H7 (cell line): ENCODE results near the gene RGS2. TPM values are rescaled to one million over a fixed set of nuclear protein-coding genes. Genes with fewer than 3 reads are reported as not detected.
A peak's percentile ranks its signal among the peaks of the same experiment; 100 is the strongest.

ENCODE experiments used
- DNase-seq: peaks from one replicate; pipeline ENCODE4 v3.0.0; 2012
- H3K27me3 ChIP-seq: 2 replicates; pipeline ENCODE4 v1.6.0; 2011; ENCODE audit warnings: mild to moderate bottlenecking, low read length; ENCODE audit not compliant: control insufficient read depth, insufficient read depth
- H3K36me3 ChIP-seq: replicated peaks from 2 replicates; pipeline ENCODE4 v1.5.1; 2011; ENCODE audit warnings: low read length; ENCODE audit not compliant: control insufficient read depth, insufficient read depth
- H3K4me3 ChIP-seq: 2 replicates; pipeline ENCODE4 v1.5.1; 2011; ENCODE audit warnings: low read depth, mild to moderate bottlenecking, control low read depth, low read length, moderate library complexity; ENCODE audit not compliant: insufficient read depth
- total RNA-seq: library from RNA; depleted of rRNA; stranded (reverse); fragments of >200 nt; shearing (Covaris generic); gene quantifications from 2 replicates; pipeline ENCODE4 v1.2.3, GENCODE V29; 2014

Gene RGS2
- total RNA-seq, 1 experiment from 2014 or later: 23.3 TPM

DNA sequence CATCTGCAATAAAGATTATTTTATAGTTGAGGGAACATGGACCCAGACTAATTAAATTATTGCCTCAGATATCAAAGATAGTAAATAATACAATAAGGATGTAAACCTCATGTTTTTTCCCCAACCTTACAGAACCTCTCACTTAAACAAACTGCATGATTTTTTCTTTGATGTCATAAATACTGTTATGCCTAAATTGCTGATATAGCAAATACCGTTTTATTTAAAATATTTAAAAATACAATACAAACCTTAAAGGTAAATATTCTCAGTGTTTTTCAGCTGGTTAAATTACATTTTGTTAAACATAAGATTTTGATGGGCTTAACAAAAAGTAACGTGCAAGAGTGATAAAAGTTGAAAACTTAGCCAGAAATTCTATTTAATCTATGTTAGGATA, 24.4 kb upstream of the RGS2 start:
- H3K36me3 ChIP-seq: no peaks in the 10 kb centered on the region
- no peak for DNase-seq
- H3K27me3 ChIP-seq: no peaks in the 10 kb centered on the region
- H3K4me3 ChIP-seq: no peak overlapping the region

DNA sequence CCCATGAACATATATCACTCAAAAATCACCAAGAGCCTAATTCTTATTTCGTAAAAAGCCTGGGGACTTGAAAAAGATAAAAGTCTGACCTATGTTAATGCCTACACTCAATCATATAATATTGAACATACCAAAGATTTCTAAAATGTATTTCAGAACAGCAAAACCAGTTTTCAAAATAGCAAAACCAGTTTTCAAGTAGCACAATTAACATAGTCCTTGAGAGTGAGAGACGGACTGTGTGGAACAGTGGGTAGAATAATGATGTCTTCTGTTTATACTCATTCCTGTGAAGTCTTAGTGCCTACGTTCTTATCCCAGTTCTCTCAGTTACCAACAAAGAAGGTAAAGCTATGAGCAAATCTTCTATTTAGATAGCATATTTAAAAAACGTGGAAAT, 22.3 kb upstream of the RGS2 start:
- H3K4me3 ChIP-seq: no peak overlapping the region
- no peaks in the 10 kb centered on the region for H3K27me3 ChIP-seq
- no peak for DNase-seq
- H3K36me3 ChIP-seq: no peaks in the 10 kb centered on the region

DNA sequence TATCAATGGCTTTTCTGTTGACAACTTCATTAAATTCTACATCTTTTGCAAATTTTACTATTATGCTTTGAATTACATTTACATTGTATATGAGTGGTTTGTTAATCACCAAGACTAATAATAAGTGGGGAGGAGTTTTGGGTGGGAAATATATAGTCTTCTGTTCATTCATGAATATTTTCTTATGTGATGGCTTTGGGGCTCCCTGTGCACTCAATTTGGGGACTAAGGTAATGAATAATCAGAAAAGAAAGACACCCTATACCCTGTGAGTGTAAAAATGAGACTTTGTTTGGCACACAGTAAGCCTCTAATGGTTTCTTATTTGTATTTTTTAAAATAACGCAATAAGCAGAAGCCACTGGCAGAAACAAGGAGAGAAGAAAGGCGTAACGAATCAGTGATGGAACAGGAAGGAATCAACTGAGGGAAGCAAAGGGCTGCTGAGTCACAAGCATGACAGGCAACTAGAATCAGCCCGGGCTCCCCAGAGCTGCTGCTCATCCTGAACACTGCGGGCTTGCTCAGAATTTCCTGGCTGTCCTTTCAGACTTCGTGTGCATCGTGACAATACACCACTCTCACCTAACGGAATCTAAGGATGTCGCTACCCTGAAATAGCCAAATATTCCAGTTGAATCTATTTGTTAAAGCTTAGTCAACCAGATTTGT, 20.8 kb upstream of the RGS2 start:
- H3K4me3 ChIP-seq: no peak overlapping the region
- DNase-seq: no peak
- H3K27me3 ChIP-seq: no peaks in the 10 kb centered on the region
- H3K36me3 ChIP-seq: no peaks in the 10 kb centered on the region

DNA sequence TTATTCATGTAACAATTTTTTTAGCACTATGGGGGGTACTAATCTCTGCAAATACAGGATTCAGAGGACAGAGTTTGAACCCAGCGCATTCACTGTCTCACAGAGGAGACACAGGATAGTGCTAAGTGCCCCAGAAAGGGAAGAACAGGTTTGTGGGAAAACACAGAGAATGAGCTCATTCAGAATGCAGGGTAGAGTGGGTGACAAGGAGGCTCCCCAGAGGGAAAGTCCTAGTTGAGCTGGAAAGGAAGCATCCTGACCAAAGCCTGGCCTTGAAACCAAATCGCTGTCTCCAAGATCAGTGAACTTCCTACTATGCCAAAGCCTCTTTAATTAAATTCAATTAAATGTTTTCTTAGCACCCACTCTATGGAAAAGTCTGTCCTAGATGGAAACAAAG, 19.0 kb upstream of the RGS2 start:
- Histone ChIP-seq H3K4me3 (no peak overlapping the region), H3K36me3 (no peaks in the 10 kb centered on the region), H3K27me3 (no peaks in the 10 kb centered on the region)
- DNase-seq: no peak

DNA sequence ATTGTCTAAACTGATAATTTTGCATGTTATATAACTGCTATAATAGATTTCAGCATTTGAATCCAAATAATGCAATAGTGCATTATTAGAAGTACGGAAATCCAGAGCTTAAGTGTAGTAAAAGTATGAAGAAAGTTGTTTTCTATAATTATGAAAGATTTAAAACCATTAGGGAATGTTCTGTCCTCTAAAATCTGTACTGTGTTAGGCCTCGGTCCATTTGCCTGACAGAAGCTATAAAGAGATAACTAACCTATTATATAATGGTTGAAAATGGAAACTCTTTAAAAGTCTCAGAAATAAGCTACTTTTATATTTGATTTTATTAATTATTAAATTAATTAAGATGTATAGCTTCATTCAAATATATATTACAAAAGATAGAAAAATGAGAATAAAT, 16.2 kb upstream of the RGS2 start:
- no peak overlapping the region for H3K4me3 ChIP-seq
- H3K27me3 ChIP-seq: no peaks in the 10 kb centered on the region
- DNase-seq: no peak
- no peaks in the 10 kb centered on the region for H3K36me3 ChIP-seq

DNA sequence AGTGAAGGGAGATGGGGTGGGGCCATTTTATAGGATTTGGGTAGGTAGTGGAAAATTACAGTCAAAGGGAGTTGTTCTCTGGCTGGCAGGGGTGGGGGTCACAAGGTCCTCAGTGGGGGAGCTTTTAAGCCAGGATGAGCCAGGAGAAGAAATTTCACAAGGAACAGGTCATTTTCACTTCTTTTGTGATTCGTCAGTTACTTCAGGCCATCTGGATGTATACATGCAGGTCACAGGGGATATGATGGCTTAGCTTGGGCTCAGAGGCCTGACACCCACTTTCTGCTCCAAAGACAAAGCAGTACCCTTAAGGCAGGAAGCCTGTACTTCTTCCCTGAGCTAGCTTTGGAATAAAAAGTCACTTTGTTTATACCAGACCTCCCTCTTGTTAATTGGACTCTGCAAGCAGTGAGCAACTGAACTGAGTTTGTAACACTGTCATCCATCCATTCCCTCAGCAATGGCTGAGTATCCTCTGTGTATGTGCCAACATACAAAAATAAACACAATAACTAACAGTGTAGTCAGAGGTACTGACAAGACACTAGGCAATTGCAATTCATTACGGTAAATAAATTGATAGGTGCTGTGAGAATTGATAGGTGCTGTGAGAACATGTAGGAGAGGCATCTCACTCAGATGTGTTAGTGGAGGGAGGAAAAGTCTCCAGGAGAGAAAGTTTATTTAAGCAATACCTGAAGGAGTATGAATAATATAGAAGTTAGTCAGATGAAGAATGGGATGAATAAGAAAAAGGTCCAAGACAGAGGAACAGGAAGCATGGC, 14.7 kb upstream of the RGS2 start:
- no peak overlapping the region for H3K4me3 ChIP-seq
- H3K36me3 ChIP-seq: no peaks in the 10 kb centered on the region
- H3K27me3 ChIP-seq: no peaks in the 10 kb centered on the region
- DNase-seq: no peak

DNA sequence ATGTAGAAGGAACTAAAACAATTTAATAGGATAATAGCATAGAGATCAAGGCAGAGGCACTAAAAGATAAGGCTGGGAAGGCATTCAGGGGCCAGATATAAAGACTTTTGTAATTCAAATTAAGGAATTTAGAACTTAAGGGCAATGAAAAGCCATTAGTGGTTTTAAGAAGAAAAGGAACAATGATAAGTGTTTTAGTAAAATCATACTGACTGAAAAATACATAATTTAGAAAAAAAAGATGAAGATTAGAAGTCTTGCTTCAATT, 14.1 kb upstream of the RGS2 start:
- no peaks in the 10 kb centered on the region for H3K36me3 ChIP-seq
- no peak overlapping the region for H3K4me3 ChIP-seq
- no peak for DNase-seq
- no peaks in the 10 kb centered on the region for H3K27me3 ChIP-seq

DNA sequence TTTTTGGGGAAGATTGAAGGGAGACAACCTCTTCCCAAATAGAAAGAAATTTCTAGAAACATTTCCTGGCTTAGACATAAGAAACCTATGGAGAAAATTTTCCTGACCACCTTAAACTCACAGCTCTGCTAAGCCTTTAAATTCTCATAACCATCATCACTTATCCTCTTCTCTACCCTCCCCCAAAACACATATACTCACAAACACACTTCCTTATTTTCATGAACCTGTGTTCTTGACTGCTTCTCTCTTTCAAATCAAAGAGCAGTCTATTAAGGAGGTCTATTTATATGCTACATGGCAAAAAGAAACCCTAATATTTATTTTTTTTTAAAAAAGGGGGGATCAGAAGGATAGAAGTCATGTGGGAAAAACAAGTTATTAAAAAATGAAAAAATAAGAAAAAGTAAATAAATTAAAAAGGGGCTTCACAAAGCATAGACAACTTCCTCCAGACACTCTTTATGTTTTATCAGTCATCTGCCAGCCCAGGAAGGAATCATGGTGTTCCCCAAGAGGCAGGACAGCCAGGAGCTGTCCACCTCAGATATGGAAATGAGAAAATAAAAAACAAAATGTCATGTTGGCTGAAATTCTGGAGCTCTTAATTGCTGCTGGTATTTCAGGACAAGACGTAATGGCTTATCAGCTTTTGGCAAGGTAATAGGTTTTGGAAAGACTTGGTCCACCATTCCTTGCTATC, 12.8 kb upstream of the RGS2 start:
- Histone ChIP-seq H3K4me3 (no peak overlapping the region), H3K27me3 (no peaks in the 10 kb centered on the region), H3K36me3 (no peaks in the 10 kb centered on the region)
- no peak for DNase-seq

DNA sequence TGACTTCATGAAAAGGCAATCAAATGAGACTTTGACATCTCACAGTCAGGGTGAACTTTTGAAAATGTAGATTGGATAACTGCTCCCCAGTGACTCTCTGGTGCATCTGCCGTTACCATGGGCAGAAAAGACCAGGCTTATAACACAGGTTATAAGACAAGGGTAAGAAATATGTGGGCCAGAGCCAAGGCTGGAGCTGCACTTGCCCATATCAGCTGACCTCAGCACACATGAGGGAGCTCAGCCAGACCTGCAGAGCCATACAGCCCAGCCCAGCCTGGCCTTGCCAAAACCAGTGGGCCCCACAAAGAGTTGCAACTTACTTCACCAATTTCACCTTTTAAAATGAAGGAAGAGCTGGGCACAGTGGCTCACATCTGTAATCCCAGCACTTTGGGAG, 11.7 kb upstream of the RGS2 start:
- H3K4me3 ChIP-seq: no peak overlapping the region
- no peaks in the 10 kb centered on the region for H3K36me3 ChIP-seq
- DNase-seq: no peak
- no peaks in the 10 kb centered on the region for H3K27me3 ChIP-seq

DNA sequence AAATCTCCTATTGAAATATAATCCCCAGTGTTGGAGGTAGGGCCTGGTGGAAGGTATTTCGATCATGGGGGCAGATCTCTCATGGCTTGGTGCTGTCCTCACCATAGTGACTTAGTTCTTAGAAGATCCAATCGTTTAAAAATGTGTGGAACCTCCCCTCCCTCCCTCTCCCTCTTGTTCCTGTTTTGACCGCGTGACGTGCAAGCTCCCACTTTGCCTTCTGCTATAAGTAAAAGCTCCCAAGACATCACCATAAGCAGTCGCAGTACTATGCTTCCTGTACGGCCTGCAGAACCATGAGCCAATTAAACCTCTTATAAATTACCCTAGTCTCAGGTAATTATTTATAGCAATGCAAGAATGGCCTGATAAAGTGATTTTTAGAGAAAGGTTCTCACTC, 10.9 kb upstream of the RGS2 start:
- H3K27me3 ChIP-seq: no peaks in the 10 kb centered on the region
- H3K36me3 ChIP-seq: no peaks in the 10 kb centered on the region
- no peak overlapping the region for H3K4me3 ChIP-seq
- DNase-seq: no peak

DNA sequence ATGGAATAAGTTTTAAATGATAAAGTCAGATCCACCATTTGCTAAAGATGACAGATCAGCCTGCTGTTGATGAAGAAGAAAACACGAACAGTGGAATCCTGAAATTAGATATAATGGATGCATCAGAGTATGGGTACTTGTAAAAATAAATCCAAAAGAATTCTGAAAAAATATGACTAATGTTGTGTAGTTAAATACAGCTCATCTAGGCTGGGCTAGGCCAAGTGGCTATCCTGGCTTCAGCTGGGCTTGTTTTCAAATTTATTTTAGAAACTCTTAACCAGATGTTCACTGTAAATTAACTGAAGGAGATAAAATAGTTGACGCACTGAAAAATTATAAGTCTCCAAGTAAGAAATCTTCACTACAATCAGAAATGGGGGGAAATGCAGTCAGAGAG, 7.4 kb upstream of the RGS2 start:
- DNase-seq: no peak
- Histone ChIP-seq H3K4me3 (no peak overlapping the region), H3K36me3 (no peaks in the 10 kb centered on the region), H3K27me3 (no peaks in the 10 kb centered on the region)

DNA sequence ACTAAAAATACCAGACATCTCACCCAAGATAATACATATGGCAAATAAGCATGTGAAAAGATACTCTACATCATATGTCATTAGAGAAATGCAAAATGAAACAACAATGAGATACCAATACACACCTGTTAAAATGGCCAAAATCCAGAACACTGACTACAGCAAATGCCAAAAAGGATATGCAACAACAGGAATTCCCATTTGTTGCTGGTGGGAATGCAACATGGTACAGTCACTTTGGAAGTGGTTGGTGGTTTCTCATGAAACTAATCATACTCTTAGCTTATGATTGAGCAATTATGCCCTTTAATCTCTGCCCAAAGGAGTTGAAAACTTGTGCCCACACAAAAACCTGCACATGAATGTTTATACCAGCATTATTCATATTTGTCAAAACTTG, 6.4 kb upstream of the RGS2 start:
- no peaks in the 10 kb centered on the region for H3K36me3 ChIP-seq
- DNase-seq: no peak
- no peak overlapping the region for H3K4me3 ChIP-seq
- no peaks in the 10 kb centered on the region for H3K27me3 ChIP-seq

DNA sequence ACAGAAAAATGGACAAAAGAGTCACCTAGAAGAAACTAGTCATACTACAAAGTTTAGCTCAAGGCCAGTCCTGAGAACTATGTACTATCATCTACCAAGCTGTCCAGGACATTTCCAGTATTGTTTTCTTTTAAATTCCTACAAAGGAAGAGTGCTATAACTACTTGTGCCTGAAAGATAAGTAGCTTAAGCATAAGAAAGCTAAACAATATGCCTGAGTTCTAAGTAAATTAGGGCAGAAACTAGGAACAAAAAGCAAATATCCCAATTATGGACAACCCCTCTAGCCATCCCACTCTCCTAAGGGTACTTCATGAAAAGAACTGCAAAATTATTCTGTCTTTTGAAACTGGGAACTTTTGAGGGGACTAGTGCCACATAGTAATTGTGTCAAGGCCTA, 5.3 kb upstream of the RGS2 start:
- DNase-seq: no peak
- H3K4me3 ChIP-seq: no peak overlapping the region
- H3K36me3 ChIP-seq: no peaks in the 10 kb centered on the region
- H3K27me3 ChIP-seq: peaks cover 2% of the 10 kb centered on the region; the same call in 1 of the 2 replicates

DNA sequence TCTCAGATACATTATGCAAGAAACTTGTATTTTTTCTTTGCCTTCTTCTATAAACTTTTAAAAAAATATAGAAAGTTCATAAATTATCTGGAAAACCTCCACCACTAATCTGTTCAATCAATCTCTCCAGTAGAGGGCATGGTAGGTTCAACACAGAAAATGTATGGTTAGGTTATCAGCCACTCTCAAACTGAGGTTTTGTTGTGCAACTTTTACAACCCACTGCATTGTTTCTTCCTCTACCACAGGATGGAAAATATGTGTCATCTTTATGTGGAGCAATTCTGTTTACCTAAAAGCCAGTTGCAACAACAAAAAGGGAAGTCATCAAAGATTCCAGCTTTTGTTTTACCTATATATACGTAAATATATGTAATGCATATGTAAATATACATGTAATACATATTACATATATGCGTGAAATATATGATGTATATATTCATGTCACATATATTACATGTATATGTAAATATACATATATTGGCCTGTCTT, 3.0 kb upstream of the RGS2 start:
- peak; percentile 42 for DNase-seq

More for the DNA sequence above, 3.0 kb upstream of the RGS2 start:
- Histone ChIP-seq H3K27me3 (peaks cover 2% of the 10 kb centered on the region; the same call in 1 of the 2 replicates), H3K4me3 (no peak overlapping the region), H3K36me3 (peaks cover 7% of the 10 kb centered on the region)
